Measurements from ENCODE around the gene PRPF31.
A peak's percentile ranks its signal among the peaks of the same experiment; 100 is the strongest.

The PRPF31 gene

DNA sequence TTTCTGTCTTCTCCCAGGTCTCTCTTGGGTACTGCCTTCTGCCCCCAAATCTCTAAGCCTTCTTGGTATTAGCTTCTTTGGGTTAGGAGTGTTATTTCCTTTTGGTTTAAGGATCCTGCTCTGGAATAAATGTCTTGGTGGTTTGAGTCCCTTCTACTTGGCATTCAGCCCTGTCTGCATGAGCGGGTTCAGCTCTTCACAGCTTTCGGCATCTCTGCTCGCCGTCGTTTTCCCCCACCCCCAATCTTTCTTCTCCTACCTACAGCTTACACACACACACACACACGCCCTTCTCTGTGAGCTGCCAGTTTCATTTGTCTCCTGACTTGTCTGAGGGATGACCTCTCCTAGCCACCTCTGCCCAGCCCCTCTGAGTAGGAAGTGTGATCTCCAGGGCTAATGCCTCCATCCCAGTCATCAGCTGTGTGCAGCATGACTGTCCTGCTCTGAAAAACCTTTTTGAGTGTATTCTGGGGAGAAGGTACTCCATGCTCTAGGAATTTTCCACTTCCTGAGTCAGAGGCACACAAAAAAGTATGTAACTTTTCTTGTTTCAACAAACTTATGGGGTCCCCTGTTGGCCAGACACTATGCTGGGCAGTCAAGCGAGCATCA lies 26.7 kb downstream of the PRPF31 start:
- DNase-seq = no peak

DNA sequence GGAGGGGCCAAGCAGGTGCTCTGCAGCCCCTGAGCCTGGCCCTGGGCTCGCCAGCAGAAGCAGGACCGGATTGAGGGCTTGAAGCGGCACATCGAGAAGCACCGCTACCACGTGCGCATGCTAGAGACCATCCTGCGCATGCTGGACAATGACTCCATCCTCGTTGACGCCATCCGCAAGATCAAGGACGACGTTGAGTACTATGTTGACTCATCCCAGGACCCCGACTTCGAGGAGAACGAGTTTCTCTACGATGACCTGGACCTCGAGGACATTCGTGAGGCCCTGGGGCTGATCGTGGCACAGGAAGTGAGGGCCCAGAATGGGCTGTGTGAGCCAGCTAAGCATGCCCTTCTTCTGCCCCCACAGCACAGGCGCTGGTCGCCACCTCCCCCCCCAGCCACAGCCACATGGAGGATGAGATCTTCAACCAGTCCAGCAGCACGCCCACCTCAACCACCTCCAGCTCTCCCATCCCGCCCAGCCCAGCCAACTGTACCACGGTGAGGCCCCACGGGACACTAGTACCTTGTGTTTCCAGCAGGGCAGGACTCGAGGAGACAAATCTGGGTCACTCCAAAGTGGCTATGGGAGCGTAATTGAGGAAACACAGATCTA lies 30.1 kb downstream of the PRPF31 start:
- no peak for DNase-seq

DNA sequence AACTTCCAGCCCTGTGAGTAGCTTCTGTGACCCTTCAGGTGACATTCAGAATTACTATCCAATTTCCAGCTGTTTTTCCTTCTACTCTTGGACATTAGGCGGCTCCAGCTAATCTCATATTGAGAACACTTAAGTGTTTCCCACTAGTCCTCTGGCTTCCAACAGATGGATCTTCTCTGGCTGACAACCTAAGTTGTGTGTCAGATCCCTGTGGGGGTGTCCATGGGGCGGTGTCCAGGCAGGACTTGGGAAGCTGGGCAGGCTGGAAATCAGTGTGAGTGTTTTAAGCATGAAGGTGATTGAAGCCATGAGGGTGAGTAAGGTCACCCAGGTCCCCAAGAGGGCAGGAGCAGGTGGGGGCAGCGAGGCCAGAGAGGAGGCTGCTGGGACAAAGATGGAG lies 32.1 kb downstream of the PRPF31 start:
- no peak for DNase-seq

DNA sequence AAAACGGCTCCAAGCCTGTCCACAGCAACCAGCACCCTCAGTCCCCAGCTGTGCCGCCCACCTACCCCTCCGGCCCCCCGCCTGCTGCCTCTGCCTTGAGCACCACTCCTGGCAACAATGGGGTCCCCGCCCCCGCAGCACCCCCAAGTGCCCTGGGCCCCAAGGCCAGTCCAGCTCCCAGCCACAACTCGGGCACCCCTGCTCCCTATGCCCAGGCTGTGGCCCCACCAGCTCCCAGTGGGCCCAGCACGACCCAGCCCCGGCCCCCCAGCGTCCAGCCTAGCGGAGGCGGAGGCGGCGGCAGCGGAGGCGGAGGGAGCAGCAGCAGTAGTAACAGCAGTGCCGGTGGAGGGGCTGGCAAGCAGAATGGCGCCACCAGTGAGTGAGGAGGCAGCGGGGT lies 32.6 kb downstream of the PRPF31 start:
- no peak for DNase-seq

DNA sequence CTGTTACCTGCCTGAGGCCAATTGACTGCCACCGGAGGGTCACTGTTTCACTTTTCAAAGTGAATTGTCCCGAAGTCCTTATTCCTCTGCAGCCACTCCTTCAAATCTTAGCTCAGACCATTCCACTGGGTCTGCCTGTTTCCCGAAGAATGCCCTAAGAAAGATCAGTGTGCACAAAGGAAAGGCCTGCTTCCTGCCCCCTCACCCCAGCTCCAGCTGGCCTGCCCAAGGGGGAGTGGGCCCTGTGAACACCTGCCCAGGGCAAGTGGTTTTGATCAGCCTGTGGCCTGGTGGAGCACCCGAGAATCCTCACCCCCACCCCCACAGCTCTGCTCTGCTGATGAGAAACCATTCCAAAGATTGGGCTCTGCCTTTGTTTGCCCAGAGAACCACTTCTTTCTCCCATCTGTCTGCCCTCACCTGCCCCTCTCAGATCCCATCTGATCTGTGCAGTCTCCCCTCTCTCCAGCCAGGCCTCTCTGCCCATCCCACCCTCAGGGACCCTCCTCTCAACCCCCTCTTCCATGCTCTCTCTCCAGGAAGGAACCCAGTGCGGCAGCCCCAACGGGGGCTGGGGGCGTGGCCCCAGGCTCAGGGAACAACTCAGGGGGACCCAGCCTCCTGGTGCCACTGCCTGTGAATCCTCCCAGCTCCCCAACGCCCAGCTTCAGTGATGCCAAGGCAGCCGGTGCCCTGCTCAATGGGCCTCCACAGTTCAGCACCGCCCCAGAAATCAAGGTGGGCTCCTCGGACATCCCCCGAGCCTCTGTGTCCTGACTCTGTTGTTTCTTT lies 33.7 kb downstream of the PRPF31 start:
- DNase-seq = no peak

DNA sequence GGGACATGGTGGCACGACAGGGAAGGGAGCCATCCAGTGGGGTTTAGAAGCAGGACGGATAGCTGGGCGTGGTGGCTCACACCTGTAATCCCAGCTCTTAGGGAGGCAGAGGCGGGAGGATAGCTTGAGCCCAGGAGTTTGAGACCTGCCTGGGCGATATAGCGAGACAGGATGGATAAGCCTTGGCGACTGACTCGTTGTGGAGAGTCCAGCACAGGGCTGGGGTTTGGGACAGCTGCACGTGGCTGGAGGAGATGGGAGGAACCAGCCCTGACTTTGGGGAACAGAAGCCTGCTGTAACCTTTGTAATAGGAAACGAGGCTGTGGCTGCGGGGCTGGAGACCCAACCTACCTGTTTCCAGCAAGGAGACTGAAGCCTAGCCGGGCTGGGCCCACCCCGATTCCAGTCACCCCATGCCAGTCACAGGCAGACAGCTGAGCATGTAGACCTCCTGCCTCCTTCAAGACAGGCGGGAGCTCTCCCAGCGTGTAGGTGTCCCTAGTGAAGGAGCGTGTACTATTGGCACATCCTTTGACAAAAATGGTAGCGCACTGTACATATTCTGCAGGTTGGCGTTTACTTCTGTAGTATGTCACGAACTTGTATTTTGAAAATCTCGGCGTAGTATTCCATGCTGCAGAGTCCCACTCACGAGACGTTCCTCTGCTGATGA lies 35.9 kb downstream of the PRPF31 start:
- no peak for DNase-seq

DNA sequence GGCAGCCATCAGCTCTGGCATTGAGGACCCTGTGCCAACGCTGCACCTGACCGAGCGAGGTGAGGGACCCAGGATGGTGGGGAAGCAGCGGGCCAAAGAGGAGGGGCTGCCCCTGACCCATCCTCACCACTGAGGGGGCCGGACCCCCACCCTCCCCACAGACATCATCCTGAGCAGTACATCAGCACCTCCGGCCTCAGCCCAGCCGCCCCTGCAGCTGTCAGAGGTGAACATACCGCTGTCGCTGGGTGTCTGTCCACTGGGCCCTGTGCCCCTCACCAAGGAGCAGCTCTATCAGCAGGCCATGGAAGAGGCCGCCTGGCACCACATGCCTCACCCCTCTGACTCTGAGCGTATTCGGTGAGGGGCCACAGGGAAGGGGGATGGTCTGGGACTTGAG lies 36.7 kb downstream of the PRPF31 start:
- no peak for DNase-seq

DNA sequence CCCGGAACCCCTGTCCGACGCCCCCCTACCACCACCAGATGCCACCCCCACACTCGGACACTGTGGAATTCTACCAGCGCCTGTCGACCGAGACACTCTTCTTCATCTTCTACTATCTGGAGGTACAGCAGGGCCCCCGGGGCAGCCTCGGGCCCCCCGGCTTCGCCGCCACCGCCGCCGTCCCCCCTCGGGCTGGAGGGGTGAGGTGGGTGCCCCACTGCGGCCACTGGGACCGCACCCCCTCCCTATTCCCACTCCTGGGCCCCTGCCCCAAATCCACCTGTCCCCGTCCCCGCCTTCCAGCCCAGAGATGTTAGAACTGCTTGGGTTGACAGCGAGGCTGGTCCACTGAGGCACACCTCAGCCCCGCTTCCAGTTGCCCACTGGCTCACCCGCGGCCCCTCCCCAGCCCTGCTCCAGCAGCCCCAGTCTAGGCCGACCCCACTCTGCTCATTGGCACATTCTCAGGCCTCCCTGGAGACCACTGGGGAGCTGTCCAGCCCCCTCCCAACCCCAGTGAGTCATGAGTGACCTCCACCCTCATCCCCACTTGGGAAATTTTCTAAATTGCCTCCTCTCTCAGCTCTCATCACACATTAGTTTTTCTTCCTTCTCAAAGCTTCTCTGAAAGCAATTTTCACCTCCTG lies 37.4 kb downstream of the PRPF31 start:
- no peak for DNase-seq

DNA sequence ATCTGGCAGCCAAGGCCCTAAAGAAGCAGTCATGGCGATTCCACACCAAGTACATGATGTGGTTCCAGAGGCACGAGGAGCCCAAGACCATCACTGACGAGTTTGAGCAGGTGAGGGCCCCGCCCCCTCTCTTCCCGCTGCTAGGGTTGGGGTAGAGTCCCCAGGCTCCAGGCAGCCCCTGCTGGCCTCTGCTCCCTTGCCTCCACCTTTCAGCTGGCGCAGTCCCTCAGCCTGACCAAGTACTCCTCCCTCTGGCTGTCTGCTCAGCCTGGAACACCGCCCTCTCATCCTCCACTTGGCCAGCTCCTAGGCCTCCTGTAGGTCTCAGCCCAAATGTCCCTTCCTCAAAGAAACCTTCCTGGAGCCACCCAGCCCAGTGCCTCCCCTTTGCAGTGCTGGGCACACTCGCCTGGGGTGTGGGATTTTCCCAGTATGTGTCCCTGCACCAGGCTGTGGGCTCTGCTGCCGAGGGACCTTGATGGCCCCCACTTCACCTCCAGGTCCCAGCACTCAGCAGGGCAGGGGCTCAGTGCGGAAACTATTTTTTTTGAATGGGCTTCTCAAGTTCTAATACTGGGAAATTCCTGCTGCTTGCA lies 38.3 kb downstream of the PRPF31 start:
- no peak for DNase-seq

DNA sequence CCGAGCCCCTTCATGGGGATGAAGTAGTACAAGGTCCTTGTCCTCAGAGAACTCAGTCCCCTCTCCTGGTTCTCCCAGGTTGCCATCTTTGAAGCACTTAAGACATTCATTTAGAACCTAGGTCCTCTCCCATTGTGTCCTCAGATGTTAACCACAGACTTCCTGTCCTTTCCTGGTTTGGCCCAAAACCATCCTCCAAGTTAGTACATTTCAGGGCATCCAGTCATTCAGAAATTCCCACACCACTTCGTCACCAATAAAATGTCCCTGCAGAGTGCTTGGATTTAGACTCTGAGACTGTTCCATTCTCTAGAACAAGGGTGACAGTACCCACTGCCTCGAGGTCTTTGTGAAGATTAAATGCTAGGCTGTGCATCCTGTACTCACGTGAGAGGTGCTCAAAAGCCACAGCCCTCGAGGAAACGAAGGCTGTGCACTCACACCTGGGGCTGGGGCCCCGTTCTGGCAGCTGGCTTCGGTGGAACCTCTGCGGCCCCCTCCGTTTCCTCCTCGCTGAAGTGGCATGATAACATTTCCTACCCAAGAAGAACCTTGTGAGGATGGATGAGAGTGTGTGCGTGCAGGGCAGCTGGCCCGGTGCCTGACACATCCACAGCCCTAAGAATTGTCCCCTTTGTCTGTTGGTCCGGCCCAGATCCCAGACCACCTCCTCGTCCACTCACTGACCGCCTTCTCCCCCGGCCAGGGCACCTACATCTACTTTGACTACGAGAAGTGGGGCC lies 39.2 kb downstream of the PRPF31 start:
- peak; percentile 16 for DNase-seq

DNA sequence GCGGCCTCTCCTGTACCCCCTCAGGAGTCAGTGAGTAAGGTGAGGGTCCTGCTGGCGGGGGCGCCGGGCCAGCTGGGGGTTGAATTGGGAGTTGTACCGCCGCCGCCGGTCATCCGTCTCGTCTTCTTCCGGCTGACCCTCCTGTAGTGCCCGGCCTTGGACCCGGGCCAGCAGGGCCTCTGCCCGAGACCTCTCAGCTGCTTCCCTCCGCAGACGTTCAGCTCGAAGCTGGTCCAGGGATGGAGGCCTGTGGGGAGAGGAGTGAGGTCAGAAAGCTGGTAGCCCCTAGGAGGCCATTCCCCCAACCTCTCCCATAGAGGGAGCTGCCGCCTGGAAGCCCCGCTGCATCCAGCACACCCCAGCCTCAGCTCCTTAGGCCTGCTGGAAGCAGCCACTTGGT lies 40.1 kb downstream of the PRPF31 start:
- DNase-seq = no peak

DNA sequence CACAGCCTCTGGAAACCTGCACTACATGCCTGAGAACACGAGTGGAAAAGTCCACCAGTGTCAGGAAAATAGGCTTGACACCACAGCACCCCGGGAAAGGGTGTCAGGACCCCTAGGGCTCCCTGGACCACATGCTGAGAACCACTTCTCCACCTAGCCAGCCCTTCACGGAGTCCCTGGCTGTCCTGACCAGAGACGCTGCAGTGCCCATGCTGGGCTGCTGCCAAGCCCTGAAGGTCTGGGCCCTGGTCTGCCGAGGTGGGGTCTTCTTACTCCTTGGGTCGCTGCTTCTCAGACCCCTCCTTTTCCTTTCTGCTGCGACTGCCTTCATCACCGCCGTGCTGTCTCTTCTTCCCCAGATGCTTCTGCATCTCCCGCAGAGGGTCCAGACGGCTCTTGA lies 40.9 kb downstream of the PRPF31 start:
- no peak for DNase-seq

DNA sequence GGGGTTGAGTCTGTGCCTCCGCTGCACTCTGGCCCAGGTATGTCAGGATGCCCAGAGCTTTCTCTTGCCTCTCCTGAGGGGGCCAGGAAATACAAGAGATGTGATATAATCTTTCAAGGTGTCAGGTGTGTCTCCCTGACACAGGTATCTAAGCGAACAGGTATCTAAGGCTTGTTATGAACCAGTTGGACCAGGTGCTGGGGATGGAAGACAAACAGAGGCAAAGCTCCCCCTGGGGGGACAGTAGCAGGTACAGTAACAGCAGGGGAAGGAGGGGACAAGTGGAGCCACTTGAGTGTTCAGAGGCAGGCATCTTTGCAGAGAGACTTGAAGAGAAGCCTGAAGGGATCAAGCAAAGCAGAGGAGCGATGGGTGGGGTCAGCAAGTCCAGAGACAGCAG lies 41.4 kb downstream of the PRPF31 start:
- no peak for DNase-seq

DNA sequence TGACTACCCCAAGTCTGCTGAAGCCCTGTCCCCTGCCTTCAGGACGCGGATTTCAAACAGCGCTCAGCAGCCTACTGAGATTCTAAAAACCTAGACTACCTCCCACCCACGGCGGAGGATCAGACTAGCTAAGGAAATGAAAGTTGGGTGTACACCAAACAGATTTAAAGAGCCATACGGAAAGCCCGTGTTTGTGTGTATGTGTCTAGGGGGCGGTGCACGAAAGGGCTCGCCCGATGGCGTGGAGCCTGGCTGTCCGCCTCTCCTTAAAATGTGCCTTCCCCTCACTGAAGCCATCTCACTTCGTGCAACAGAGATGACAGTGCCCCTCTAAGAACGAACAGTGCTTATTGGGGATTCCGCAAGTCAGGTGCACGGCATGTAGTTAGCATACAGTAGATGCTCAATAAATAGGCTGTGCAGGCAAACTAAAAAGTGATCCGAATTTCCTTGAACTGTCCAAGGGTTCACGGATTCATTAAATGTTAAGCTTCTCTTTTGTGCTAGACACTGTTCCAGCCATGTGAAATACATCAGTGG lies 43.3 kb downstream of the PRPF31 start:
- no peak for DNase-seq

DNA sequence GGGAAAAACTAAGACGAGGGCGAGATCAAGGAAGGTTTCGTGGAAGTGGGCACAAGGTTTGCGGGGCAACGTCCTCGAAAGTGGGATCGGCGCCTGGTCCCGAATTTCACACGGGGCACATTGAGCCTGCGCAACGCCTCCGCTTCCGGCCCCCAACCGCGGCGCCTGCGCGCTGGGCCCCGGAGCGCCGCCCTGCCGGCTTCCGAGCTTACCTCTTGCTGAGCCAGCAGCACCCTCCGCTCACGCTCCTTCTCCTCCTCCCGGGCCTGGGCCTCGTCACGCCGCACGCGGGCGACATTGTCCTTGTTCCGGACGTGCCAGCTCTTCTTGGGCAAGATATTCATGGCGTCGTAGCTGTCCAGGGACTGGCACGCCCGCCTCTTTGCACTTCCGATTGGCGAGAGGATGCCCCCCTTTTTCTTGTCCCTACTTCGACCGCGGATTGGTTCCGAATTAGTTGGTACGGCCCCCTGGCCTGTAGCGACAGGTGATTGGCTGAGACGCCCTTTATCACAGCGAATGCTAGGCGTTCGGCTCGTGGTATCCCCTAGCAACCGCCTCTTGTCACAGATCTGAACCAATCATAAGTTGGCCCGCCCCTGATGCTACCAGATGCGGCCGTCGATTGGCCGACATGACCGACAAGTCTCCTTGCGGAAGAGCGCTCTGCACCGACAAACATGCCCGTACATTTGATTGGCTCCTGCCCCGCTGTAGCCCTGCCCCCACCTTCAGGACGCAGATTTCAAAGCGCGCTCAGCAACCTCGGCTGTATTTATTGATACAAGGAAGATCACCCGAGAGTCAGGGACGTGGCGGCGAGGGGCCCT lies 44.0 kb downstream of the PRPF31 start, which contains the start of gene LENG1:
TSS of gene LENG1 (minus strand) at position 370 of the 830 bp plus-strand sequence. CDS start at position 344, 26 bp downstream.
- DNase-seq = peak; percentile 100

DNA sequence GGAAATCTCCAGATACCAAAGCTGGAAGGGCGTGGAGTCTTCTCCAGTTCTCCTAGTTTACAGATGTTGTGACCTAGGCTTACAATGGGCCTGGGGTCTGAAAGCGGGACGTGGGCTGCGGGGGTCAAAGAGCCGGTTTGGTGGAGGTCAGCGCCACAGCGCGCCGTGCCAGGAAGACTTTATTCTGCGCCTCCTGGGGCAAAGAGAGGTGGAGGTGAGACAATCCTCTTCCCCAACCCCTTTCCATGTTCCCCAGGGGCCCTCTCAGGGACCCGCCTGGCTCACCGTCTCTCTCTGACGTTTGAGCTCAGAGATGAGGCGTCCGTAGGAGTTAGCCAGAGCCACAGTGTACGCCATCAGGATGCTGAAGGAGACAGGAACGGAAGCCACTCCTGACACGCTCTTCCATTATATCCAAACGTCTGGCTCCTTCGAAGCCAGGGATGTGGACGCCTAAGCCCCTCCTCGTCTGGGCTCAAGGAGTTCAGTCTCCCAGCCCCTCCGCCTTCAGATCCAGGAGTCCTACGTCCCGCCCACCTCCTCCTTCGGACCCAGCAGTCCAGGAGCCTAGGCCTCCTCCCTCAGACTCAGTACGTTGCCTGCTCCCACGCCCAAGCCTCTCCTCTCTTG lies 44.7 kb downstream of the PRPF31 start:
- no peak for DNase-seq

DNA sequence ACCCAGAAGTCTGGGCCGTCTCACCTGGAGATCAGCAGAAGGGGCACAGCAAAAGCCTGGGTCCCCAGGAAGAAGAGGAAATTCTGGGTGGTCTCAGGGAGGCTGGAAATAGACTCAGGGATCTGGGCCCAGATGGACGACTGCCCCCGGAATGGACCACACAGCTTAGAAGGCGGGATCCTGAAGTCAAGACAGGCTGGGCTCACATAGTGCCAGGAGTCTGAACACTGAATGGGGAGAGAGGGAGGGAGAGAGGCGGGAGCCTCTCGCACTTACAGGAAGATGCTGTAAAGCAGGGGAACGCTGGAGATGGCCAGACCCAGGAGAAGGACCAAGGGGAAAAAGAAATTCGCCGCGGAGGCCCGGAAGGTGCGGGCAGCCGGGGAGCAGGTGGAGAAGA lies 45.3 kb downstream of the PRPF31 start:
- no peak for DNase-seq

DNA sequence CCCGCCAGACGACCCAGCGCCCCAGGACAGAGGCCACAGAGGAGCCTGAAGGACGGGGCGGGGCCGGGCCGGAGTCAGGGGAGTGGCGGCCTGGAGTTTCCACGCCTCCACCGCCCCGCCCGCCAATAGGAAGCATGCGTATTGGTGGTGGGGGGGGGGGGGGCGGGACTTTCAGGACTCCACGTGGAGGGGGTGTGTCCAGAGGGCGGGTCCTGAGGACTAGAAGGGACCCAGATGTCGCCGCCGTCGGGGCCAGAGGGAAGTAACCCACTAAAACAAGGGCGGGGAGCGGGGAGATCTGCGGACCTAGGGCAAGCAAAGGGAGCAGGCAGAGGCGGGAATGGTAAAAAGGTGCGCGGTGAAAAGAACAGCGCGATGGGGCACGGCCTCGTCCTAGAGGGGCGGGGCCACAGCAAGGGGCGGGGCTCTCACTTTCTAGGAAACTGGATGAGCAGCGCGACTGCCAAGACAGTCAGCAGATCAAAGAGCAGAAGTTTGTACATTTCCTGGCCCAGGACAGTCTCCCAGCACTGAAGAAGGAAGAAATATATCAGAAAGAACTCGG lies 46.8 kb downstream of the PRPF31 start:
- DNase-seq = peak; percentile 45

DNA sequence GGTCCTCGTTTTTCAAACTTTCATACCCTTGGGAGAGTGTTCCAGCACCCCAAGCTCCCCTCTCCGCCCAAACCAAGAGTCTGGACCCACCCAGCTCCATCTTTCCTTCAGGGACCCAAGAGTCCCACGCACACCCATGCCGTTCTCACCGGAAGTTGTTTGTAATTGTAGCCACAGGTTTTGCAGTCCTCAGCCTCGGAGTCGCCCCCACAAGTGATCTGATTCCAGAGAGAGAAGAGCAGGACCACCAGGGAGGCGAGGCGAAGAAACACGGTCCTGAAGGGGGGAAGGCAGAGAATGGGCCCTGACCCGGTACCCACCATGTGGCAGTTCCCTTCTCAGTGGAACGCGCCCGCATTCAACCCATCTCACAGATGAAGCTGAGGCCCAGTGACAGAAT lies 47.3 kb downstream of the PRPF31 start:
- DNase-seq = no peak

All from fibroblast of upper back skin (primary cell).